DOHH2 (cell line): ENCODE data around the gene SLC25A13.

Experiments
- H3F3A ChIP-seq: fragments of 200-600 bp; sonication (generic), shearing (Covaris generic); 2 replicates; pipeline ENCODE4 v1.6.0; 2016; ENCODE audit warnings: antibody characterized with exemption, mild to moderate bottlenecking; ENCODE audit not compliant: control insufficient read depth, insufficient read depth
- H3K27ac ChIP-seq: fragments of 200-600 bp; sonication (generic); 2 replicates; pipeline ENCODE4 v1.5.1; 2014; ENCODE audit warnings: low read depth, mild to moderate bottlenecking, low read length, moderate library complexity
- H3K27me3 ChIP-seq: fragments of 200-600 bp; sonication (generic); 2 replicates; pipeline ENCODE4 v1.6.1; 2014; ENCODE audit warnings: mild to moderate bottlenecking, low read length, mixed read lengths; ENCODE audit not compliant: control insufficient read depth
- H3K36me3 ChIP-seq: fragments of 200-600 bp; sonication (generic); 2 replicates; pipeline ENCODE4 v1.6.1; 2014; ENCODE audit warnings: mild to moderate bottlenecking, low read length, moderate library complexity, mixed read lengths; ENCODE audit not compliant: control insufficient read depth
- H3K4me1 ChIP-seq: fragments of 200-600 bp; sonication (generic); 2 replicates; pipeline ENCODE4 v1.6.1; 2014; ENCODE audit warnings: mild to moderate bottlenecking, low read length, mixed read lengths; ENCODE audit not compliant: control insufficient read depth
- H3K4me2 ChIP-seq: fragments of 200-600 bp; sonication (generic); 2 replicates; pipeline ENCODE4 v1.6.0; 2014; ENCODE audit warnings: mild to moderate bottlenecking, low read length, moderate library complexity
- H3K4me3 ChIP-seq: fragments of 200-600 bp; sonication (generic); 2 replicates; pipeline ENCODE4 v1.5.1; 2014; ENCODE audit warnings: mild to moderate bottlenecking, low read length, mixed read lengths
- H3K79me2 ChIP-seq: fragments of 200-600 bp; sonication (generic); 2 replicates; pipeline ENCODE4 v1.6.1; 2014; ENCODE audit warnings: mild to moderate bottlenecking, low read length, mixed read lengths; ENCODE audit not compliant: control insufficient read depth
- H3K9me2 ChIP-seq: fragments of 200-600 bp; sonication (generic); replicated peaks from 2 replicates; pipeline ENCODE4 v1.6.1; 2014; ENCODE audit warnings: mild to moderate bottlenecking, low read length, mixed read lengths; ENCODE audit not compliant: control insufficient read depth
- H3K9me3 ChIP-seq: fragments of 200-600 bp; sonication (generic); 2 replicates; pipeline ENCODE4 v1.6.1; 2014; ENCODE audit warnings: antibody characterized with exemption, low read length, mixed read lengths; ENCODE audit not compliant: control insufficient read depth, insufficient read depth
- H4K20me1 ChIP-seq: fragments of 200-600 bp; sonication (generic); 2 replicates; pipeline ENCODE4 v1.6.0; 2014; ENCODE audit warnings: low read depth, mild to moderate bottlenecking, antibody characterized with exemption, low read length, moderate library complexity; ENCODE audit not compliant: control insufficient read depth, insufficient read depth
- EZH2phosphoT487 ChIP-seq: fragments of 200-600 bp; sonication (generic); IDR thresholded peaks from 2 replicates; pipeline ENCODE4 v1.6.1; 2017; ENCODE audit warnings: borderline replicate concordance, mild to moderate bottlenecking, antibody characterized with exemption, low read length, moderate library complexity, mixed read lengths
- TF ChIP-seq, protein P1 (sequence below): fragments of 200-600 bp; sonication (generic); IDR thresholded peaks from one replicate; pipeline ENCODE4 v1.5.1; 2014; ENCODE audit warnings: antibody characterized with exemption, mild to moderate bottlenecking, low read depth, low read length; ENCODE audit not compliant: poor library complexity, severe bottlenecking

The SLC25A13 gene

GRCh38 chr7:96224685-96225084 is 97.2 kb downstream of the SLC25A13 start:
- Histone ChIP-seq H3K79me2 (no peaks in the 10 kb centered on the region), H3K9me2 (no peaks in the 10 kb centered on the region), H3K4me1 (no peaks in the 10 kb centered on the region), H3K4me3 (no peak overlapping the region), H3K36me3 (peaks cover 9% of the 10 kb centered on the region), H3K9me3 (peaks cover 5% of the 10 kb centered on the region; the same call in 1 of the 2 replicates), H3K27ac (no peak overlapping the region), H3K27me3 (no peaks in the 10 kb centered on the region), H3K4me2 (no peak overlapping the region), H4K20me1 (no peaks in the 10 kb centered on the region), H3F3A (no peaks in the 10 kb centered on the region)
- TF ChIP-seq, protein P1, sequence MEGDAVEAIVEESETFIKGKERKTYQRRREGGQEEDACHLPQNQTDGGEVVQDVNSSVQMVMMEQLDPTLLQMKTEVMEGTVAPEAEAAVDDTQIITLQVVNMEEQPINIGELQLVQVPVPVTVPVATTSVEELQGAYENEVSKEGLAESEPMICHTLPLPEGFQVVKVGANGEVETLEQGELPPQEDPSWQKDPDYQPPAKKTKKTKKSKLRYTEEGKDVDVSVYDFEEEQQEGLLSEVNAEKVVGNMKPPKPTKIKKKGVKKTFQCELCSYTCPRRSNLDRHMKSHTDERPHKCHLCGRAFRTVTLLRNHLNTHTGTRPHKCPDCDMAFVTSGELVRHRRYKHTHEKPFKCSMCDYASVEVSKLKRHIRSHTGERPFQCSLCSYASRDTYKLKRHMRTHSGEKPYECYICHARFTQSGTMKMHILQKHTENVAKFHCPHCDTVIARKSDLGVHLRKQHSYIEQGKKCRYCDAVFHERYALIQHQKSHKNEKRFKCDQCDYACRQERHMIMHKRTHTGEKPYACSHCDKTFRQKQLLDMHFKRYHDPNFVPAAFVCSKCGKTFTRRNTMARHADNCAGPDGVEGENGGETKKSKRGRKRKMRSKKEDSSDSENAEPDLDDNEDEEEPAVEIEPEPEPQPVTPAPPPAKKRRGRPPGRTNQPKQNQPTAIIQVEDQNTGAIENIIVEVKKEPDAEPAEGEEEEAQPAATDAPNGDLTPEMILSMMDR = no peak
- TF ChIP-seq EZH2phosphoT487 = no peak

- no peaks in the 10 kb centered on the region for H3K9me2 ChIP-seq
- H3K4me2 ChIP-seq = no peak overlapping the region
- H4K20me1 ChIP-seq = no peaks in the 10 kb centered on the region
- no peaks in the 10 kb centered on the region for H3K4me1 ChIP-seq
- H3K36me3 ChIP-seq = peaks cover 2% of the 10 kb centered on the region; the same call in 1 of the 2 replicates
- H3K27ac ChIP-seq = no peak overlapping the region
- no peak for TF ChIP-seq EZH2phosphoT487
- TF ChIP-seq, protein P1 = no peak
- H3K4me3 ChIP-seq = no peak overlapping the region
- peaks cover 5% of the 10 kb centered on the region; the same call in 1 of the 2 replicates for H3K9me3 ChIP-seq
- no peaks in the 10 kb centered on the region for H3F3A ChIP-seq
- no peaks in the 10 kb centered on the region for H3K27me3 ChIP-seq
- no peaks in the 10 kb centered on the region for H3K79me2 ChIP-seq
Observed at GRCh38 chr7:96224073-96224472, 97.8 kb downstream of the SLC25A13 start.

DNA sequence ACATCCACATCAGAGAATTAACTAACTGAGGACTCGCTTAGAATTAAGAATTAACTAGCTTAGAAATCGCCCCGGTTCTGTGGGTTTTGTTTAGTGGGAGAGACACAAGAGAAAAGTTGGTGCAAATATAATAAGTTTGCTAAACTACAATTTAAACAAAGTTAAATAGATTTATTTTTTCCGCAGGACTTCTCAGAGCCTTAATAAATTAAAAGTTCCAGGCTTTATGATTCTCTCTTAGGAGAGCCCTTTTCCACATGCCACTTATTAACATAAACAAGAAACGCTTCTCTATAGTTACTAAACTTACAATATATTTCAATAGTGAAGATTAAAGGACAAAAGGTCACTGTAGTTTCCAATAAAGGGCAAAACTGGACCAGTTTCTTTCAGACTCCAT is 100.0 kb downstream of the SLC25A13 start:
- H3K4me1 ChIP-seq = no peaks in the 10 kb centered on the region
- no peak overlapping the region for H3K4me3 ChIP-seq
- no peaks in the 10 kb centered on the region for H3K79me2 ChIP-seq
- H3F3A ChIP-seq = no peaks in the 10 kb centered on the region
- H3K4me2 ChIP-seq = no peak overlapping the region
- H3K27ac ChIP-seq = no peak overlapping the region
- TF ChIP-seq EZH2phosphoT487 = no peak
- TF ChIP-seq, protein P1 = no peak
- H3K36me3 ChIP-seq = no peaks in the 10 kb centered on the region
- H3K9me2 ChIP-seq = no peaks in the 10 kb centered on the region
- H4K20me1 ChIP-seq = no peaks in the 10 kb centered on the region
- no peaks in the 10 kb centered on the region for H3K9me3 ChIP-seq
- no peaks in the 10 kb centered on the region for H3K27me3 ChIP-seq
